Bronchial epithelial cell (primary cell): ENCODE data around the gene BRME1. TPM values are rescaled to one million over a fixed set of nuclear protein-coding genes. Genes with fewer than 3 reads are reported as not detected.
"Not testable (repeated sequence)": the region's sequence is repeated elsewhere in the genome, so short reads cannot be mapped to it uniquely, and the experiment has no call there.

Experiments
- DNase-seq: peaks from one replicate; pipeline ENCODE4 v3.0.0-alpha.2; 2010; ENCODE audit warnings: low read depth
- FAIRE-seq: peaks from 2 replicates; lab custom pipeline; 2011; peaks lifted over from hg19 to GRCh38; lab: Jason Lieb, UNC
- H3K27me3 ChIP-seq: 2 replicates; pipeline ENCODE4 v1.5.1; 2011; ENCODE audit warnings: low read length; ENCODE audit not compliant: control insufficient read depth, insufficient read depth
- H3K36me3 ChIP-seq: 2 replicates; pipeline ENCODE4 v1.5.1; 2011; ENCODE audit warnings: low read length; ENCODE audit not compliant: control insufficient read depth, insufficient read depth
- H3K4me3 ChIP-seq: 2 replicates; pipeline ENCODE4 v1.5.1; 2011; ENCODE audit warnings: mild to moderate bottlenecking, low read depth, low read length, control low read depth
- CTCF ChIP-seq: IDR thresholded peaks from 2 replicates; pipeline ENCODE4 v1.5.1; 2011; ENCODE audit warnings: mild to moderate bottlenecking, moderate library complexity, low read length, control low read depth, inconsistent platforms; ENCODE audit not compliant: insufficient read depth, severe bottlenecking
- total RNA-seq: library from RNA; depleted of rRNA; stranded (reverse); fragments of >200 nt; gene quantifications from 2 replicates; pipeline ENCODE4 v1.2.1, GENCODE V29; 2014

BRME1 gene
- total RNA-seq, 1 donor from 2014 or later = 0.26 TPM

GRCh38 chr19:13923194-13923987 lies 17.5 kb upstream of the BRME1 start:
- no peak for TF ChIP-seq CTCF
- Histone ChIP-seq H3K27me3 (no peaks in the 10 kb centered on the region), H3K36me3 (peaks cover 51% of the 10 kb centered on the region), H3K4me3 (no peak overlapping the region)
- DNase-seq (no peak), FAIRE-seq (no peak)

- not testable (repeated sequence) for H3K4me3 ChIP-seq, H3K27me3 ChIP-seq, DNase-seq
- H3K36me3 ChIP-seq = peaks cover 49% of the 10 kb centered on the region
- FAIRE-seq = peak; percentile 52
These were observed 16.2 kb upstream of the BRME1 start for GRCh38 chr19:13922118-13922517.

- FAIRE-seq = peak; percentile 93
These were observed 15.2 kb upstream of the BRME1 start for GRCh38 chr19:13920940-13921747.

GRCh38 chr19:13920524-13920923 lies 14.6 kb upstream of the BRME1 start:
- Histone ChIP-seq H3K4me3 (no peak overlapping the region), H3K36me3 (peaks cover 43% of the 10 kb centered on the region), H3K27me3 (no peaks in the 10 kb centered on the region)
- DNase-seq = no peak
- no peak for TF ChIP-seq CTCF
- FAIRE-seq = no peak

More at GRCh38 chr19:13920940-13921747, 15.2 kb upstream of the BRME1 start:
- Histone ChIP-seq H3K36me3 (peaks cover 42% of the 10 kb centered on the region), H3K4me3 (no peak overlapping the region), H3K27me3 (no peaks in the 10 kb centered on the region)
- TF ChIP-seq CTCF = no peak
- peak; percentile 53 for DNase-seq

- no peaks in the 10 kb centered on the region for H3K27me3 ChIP-seq
- peaks cover 40% of the 10 kb centered on the region for H3K36me3 ChIP-seq
- TF ChIP-seq CTCF = no peak
- DNase-seq (no peak), FAIRE-seq (no peak)
- H3K4me3 ChIP-seq = no peak overlapping the region
These were observed 13.0 kb upstream of the BRME1 start for GRCh38 chr19:13918726-13919411.
